GM19043 (cell line): ENCODE results near the gene TPST1.
"Not testable (repeated sequence)": the region's sequence is repeated elsewhere in the genome, so short reads cannot be mapped to it uniquely, and the experiment has no call there.

Experiments
- ATAC-seq: cut with Tn5 transposase; IDR thresholded peaks from one replicate; pipeline ENCODE4 v1.9.1; 2021; ENCODE audit warnings: low read depth; ENCODE audit not compliant: unreplicated experiment

TPST1 gene

GRCh38 chr7:66204822-66205740 lies at the start of gene TPST1:
TSS of gene TPST1 (plus strand) at chr7:66205334. CDS start at chr7:66240426, 35,092 bp downstream.
- ATAC-seq = peak; percentile 89

GRCh38 chr7:66156035-66156434 lies 49.1 kb upstream of the TPST1 start:
- not testable (repeated sequence) for ATAC-seq

GRCh38 chr7:66157060-66157459 lies 48.1 kb upstream of the TPST1 start:
- ATAC-seq = no peak

GRCh38 chr7:66162622-66163021 lies 42.5 kb upstream of the TPST1 start:
- ATAC-seq = no peak

- ATAC-seq = no peak
These were observed 41.9 kb upstream of the TPST1 start for GRCh38 chr7:66163186-66163610.

GRCh38 chr7:66164356-66164755 lies 40.8 kb upstream of the TPST1 start:
- no peak for ATAC-seq

- no peak for ATAC-seq
These were observed 37.3 kb upstream of the TPST1 start for GRCh38 chr7:66167773-66168387.

- ATAC-seq = no peak
These were observed 35.5 kb upstream of the TPST1 start for GRCh38 chr7:66169616-66170015.

GRCh38 chr7:66170309-66171231 lies 34.6 kb upstream of the TPST1 start:
- no peak for ATAC-seq

- not testable (repeated sequence) for ATAC-seq
These were observed 32.4 kb upstream of the TPST1 start for GRCh38 chr7:66172536-66173401.

- no peak for ATAC-seq
These were observed 31.3 kb upstream of the TPST1 start for GRCh38 chr7:66173856-66174255.

- ATAC-seq = not testable (repeated sequence)
These were observed 30.1 kb upstream of the TPST1 start for GRCh38 chr7:66175006-66175405.

- no peak for ATAC-seq
These were observed 28.2 kb upstream of the TPST1 start for GRCh38 chr7:66176914-66177313.

- no peak for ATAC-seq
These were observed 26.9 kb upstream of the TPST1 start for GRCh38 chr7:66178258-66178657.

GRCh38 chr7:66181329-66181728 lies 23.8 kb upstream of the TPST1 start:
- ATAC-seq = no peak

GRCh38 chr7:66181845-66182244 lies 23.3 kb upstream of the TPST1 start:
- no peak for ATAC-seq

GRCh38 chr7:66182920-66183319 lies 22.2 kb upstream of the TPST1 start:
- no peak for ATAC-seq

- ATAC-seq = no peak
These were observed 21.4 kb upstream of the TPST1 start for GRCh38 chr7:66183700-66184099.

- no peak for ATAC-seq
These were observed 19.4 kb upstream of the TPST1 start for GRCh38 chr7:66185680-66186187.

- ATAC-seq = no peak
These were observed 18.1 kb upstream of the TPST1 start for GRCh38 chr7:66186991-66187390.
